ENCODE results near the gene CNNM1.

GRCh38 chr10:99365311-99365710 lies 36.2 kb downstream of the CNNM1 start:
- no peak for TF ChIP-seq CTCF (conservative IDR thresholded peaks at IDR 0.05)
- TF ChIP-seq ZFX (IDR thresholded peaks at IDR 0.05) = no peak

Data from C4-2B (cell line).